Liver (tissue), 3 donors: ENCODE data around the gene PRG3.

ENCODE experiments used
- CTCF ChIP-seq: fragments of 150-350 bp; IDR thresholded peaks from 2 replicates; pipeline ENCODE4 v1.5.1; 2017; ENCODE audit warnings: improper control_type of control experiment, low read depth, low read length; ENCODE audit not compliant: missing input control
- FOXA1 ChIP-seq: IDR thresholded peaks from 2 replicates; pipeline ENCODE4 v1.6.1; 2016; ENCODE audit warnings: antibody characterized with exemption
- GABPA ChIP-seq, 2 donors: IDR thresholded peaks in 1 of 2; conservative IDR thresholded peaks in 1 of 2; 2 replicates each; pipeline ENCODE4 v1.6.1; 2016; ENCODE audit warnings: antibody characterized with exemption in 2 of 2, mild to moderate bottlenecking in 1 of 2, moderate library complexity in 1 of 2
- JUND ChIP-seq, 2 donors: IDR thresholded peaks; 2 replicates each; pipeline ENCODE4 v1.6.1; 2016; ENCODE audit warnings: antibody characterized with exemption in 2 of 2
- NR2F2 ChIP-seq: IDR thresholded peaks from 2 replicates; pipeline ENCODE4 v1.6.1; 2016; ENCODE audit warnings: antibody characterized with exemption
- RAD21 ChIP-seq, 2 donors: IDR thresholded peaks; 2 replicates each; pipeline ENCODE4 v1.6.1; 2016; ENCODE audit warnings: antibody characterized with exemption in 2 of 2, mild to moderate bottlenecking in 2 of 2
- REST ChIP-seq: IDR thresholded peaks from 2 replicates; pipeline ENCODE4 v1.6.1; 2016; ENCODE audit warnings: antibody characterized with exemption, mild to moderate bottlenecking
- RXRA ChIP-seq, 2 donors: IDR thresholded peaks; 2 replicates each; pipeline ENCODE4 v1.6.1; 2017 to 2018; ENCODE audit warnings: antibody characterized with exemption in 2 of 2, mild to moderate bottlenecking in 1 of 2
- SP1 ChIP-seq: IDR thresholded peaks from 2 replicates; pipeline ENCODE4 v1.6.1; 2018; ENCODE audit warnings: antibody characterized with exemption, mild to moderate bottlenecking
- TAF1 ChIP-seq: conservative IDR thresholded peaks from 2 replicates; pipeline ENCODE4 v1.6.1; 2016; ENCODE audit warnings: antibody characterized with exemption, mild to moderate bottlenecking
- YY1 ChIP-seq: IDR thresholded peaks from 2 replicates; pipeline ENCODE4 v1.6.1; 2016; ENCODE audit warnings: antibody characterized with exemption, mild to moderate bottlenecking
- TF ChIP-seq, protein P1 (sequence below): IDR thresholded peaks from 2 replicates; pipeline ENCODE4 v1.6.1; 2016; ENCODE audit warnings: antibody characterized with exemption
- TF ChIP-seq, protein P2 (sequence below): IDR thresholded peaks from 2 replicates; pipeline ENCODE4 v1.6.1; 2016; ENCODE audit warnings: antibody characterized with exemption
- TF ChIP-seq, protein P3 (sequence below): IDR thresholded peaks from 2 replicates; pipeline ENCODE4 v1.6.1; 2016; ENCODE audit warnings: antibody characterized with exemption
- donor health status: healthy.
- donor health status: healthy.

GRCh38 chr11:57336111-57336666 lies 44.8 kb downstream of the PRG3 start:
- no peak for TF ChIP-seq SP1
- TF ChIP-seq CTCF = no peak
- TF ChIP-seq YY1 = no peak
- TF ChIP-seq REST = no peak
- no peak for TF ChIP-seq FOXA1
- TF ChIP-seq, protein P1, sequence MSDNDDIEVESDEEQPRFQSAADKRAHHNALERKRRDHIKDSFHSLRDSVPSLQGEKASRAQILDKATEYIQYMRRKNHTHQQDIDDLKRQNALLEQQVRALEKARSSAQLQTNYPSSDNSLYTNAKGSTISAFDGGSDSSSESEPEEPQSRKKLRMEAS = no peak
- TF ChIP-seq RXRA (IDR thresholded peaks at IDR 0.05) = no peak
- TF ChIP-seq JUND (IDR thresholded peaks at IDR 0.05) = no peak
- TF ChIP-seq RAD21 (IDR thresholded peaks at IDR 0.05) = no peak
- TF ChIP-seq, protein P2, sequence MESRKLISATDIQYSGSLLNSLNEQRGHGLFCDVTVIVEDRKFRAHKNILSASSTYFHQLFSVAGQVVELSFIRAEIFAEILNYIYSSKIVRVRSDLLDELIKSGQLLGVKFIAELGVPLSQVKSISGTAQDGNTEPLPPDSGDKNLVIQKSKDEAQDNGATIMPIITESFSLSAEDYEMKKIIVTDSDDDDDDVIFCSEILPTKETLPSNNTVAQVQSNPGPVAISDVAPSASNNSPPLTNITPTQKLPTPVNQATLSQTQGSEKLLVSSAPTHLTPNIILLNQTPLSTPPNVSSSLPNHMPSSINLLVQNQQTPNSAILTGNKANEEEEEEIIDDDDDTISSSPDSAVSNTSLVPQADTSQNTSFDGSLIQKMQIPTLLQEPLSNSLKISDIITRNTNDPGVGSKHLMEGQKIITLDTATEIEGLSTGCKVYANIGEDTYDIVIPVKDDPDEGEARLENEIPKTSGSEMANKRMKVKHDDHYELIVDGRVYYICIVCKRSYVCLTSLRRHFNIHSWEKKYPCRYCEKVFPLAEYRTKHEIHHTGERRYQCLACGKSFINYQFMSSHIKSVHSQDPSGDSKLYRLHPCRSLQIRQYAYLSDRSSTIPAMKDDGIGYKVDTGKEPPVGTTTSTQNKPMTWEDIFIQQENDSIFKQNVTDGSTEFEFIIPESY = no peak
- TF ChIP-seq, protein P3, sequence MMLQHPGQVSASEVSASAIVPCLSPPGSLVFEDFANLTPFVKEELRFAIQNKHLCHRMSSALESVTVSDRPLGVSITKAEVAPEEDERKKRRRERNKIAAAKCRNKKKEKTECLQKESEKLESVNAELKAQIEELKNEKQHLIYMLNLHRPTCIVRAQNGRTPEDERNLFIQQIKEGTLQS = no peak
- no peak for TF ChIP-seq TAF1
- no peak for TF ChIP-seq GABPA (IDR thresholded peaks at IDR 0.05 in 1 of 2, conservative IDR thresholded peaks at IDR 0.05 in 1 of 2)
- TF ChIP-seq NR2F2 = no peak
